H1 (cell line): ENCODE measurements around the gene TAS2R40. TPM values are rescaled to one million over a fixed set of nuclear protein-coding genes. Genes with fewer than 3 reads are reported as not detected.

Experiments
- BRCA1 ChIP-seq: IDR thresholded peaks from 2 replicates; pipeline ENCODE4 v1.6.1; 2012; ENCODE audit warnings: low read depth, low read length, improper control_type of control experiment
- CHD1 ChIP-seq: IDR thresholded peaks from 2 replicates; pipeline ENCODE4 v1.6.1; 2012; ENCODE audit warnings: low read depth, low read length, improper control_type of control experiment
- CHD7 ChIP-seq: fragments of 300-600 bp; sonication (generic); IDR thresholded peaks from 2 replicates; pipeline ENCODE4 v1.7.1; 2012; ENCODE audit warnings: low read length, moderate library complexity, mild to moderate bottlenecking, inconsistent platforms; ENCODE audit not compliant: insufficient replicate concordance
- GTF2F1 ChIP-seq: IDR thresholded peaks from 2 replicates; pipeline ENCODE4 v1.6.1; 2012; ENCODE audit warnings: low read depth, low read length, improper control_type of control experiment, borderline replicate concordance
- JUN ChIP-seq: IDR thresholded peaks from 2 replicates; pipeline ENCODE4 v1.6.1; 2011; ENCODE audit warnings: low read depth, mild to moderate bottlenecking, improper control_type of control experiment, low read length
- KDM1A ChIP-seq: fragments of 200-600, 300-600 bp; sonication (generic); IDR thresholded peaks from 2 replicates; pipeline ENCODE4 v1.7.1; 2016; ENCODE audit warnings: mild to moderate bottlenecking, low read length, borderline replicate concordance
- KDM4A ChIP-seq: IDR thresholded peaks from one replicate; pipeline ENCODE4 v1.7.1; 2012; ENCODE audit warnings: low read depth, mild to moderate bottlenecking, moderate library complexity, low read length, inconsistent platforms; ENCODE audit not compliant: severe bottlenecking
- RXRA ChIP-seq: IDR thresholded peaks from 2 replicates; pipeline ENCODE4 v1.6.1; 2011; ENCODE audit warnings: low read depth, mild to moderate bottlenecking, low read length, moderate library complexity; ENCODE audit not compliant: insufficient read depth
- SIRT6 ChIP-seq: IDR thresholded peaks from one replicate; pipeline ENCODE4 v1.7.1; 2012; ENCODE audit warnings: low read length, inconsistent platforms
- SUZ12 ChIP-seq: fragments of 200-600 bp; sonication (generic); IDR thresholded peaks from 2 replicates; pipeline ENCODE4 v1.6.1; 2012; ENCODE audit warnings: mild to moderate bottlenecking, inconsistent platforms, low read length, moderate library complexity, mixed read lengths
- TAF7 ChIP-seq: optimal IDR thresholded peaks from 2 replicates; pipeline ENCODE3; 2011; ENCODE audit warnings: low read depth, mild to moderate bottlenecking, inconsistent platforms, low read length, moderate library complexity, borderline replicate concordance
- YY1 ChIP-seq: IDR thresholded peaks from 2 replicates; pipeline ENCODE4 v1.6.1; 2011; ENCODE audit warnings: low read depth, mild to moderate bottlenecking, low read length
- polyA plus RNA-seq, 7 experiments: library from polyadenylated mRNA; depleted of rRNA in 3 of 7; stranded (reverse) in 5 of 7; unstranded in 2 of 7; fragments of >200 nt in 5 of 7; fragments of 200-250 nt in 2 of 7; gene quantifications; 1 replicate in 5 of 7; 2 replicates in 1 of 7; 4 replicates in 1 of 7; pipeline versions ENCODE4 v1.2.1 to v1.2.3, GENCODE V29; 2011 to 2013; ENCODE audit warnings: missing spikeins in 2 of 7, mixed read lengths in 2 of 7
- total RNA-seq: library from RNA; stranded (reverse); fragmentation: NEBNext Ultra II Directional; extraction: Animal tissue kit (Norgen Biotek cat#: 25700); gene quantifications from 2 replicates; pipeline ENCODE4 v1.2.1, GENCODE V29; 2021

Gene TAS2R40
- total and polyA plus RNA-seq, 2 of the 8 experiments (the other 6 are each of a cell fraction or from before 2014, with no cell fraction given): not detected

- TF ChIP-seq CHD7 (no peak), TAF7 (no peak), GTF2F1 (no peak), RXRA (no peak), SUZ12 (no peak), KDM1A (no peak), BRCA1 (no peak), JUN (no peak), KDM4A (no peak), YY1 (no peak), SIRT6 (no peak), CHD1 (no peak)
Measured at GRCh38 chr7:143234533-143234875, 12.7 kb downstream of the TAS2R40 start (continued).
